Measurements from ENCODE around the gene HEXD.

- TF ChIP-seq POLR2A (IDR thresholded peaks at IDR 0.05; ENCODE audit: low read depth, low read length) (no peak), TAF1 (IDR thresholded peaks at IDR 0.05; ENCODE audit: borderline replicate concordance, low read depth, low read length) (no peak), POLR2AphosphoS5 (IDR thresholded peaks at IDR 0.05; ENCODE audit: low read depth, low read length) (no peak)
Observed at GRCh38 chr17:82414548-82415281, 3.4 kb upstream of the HEXD start.

Data from GM12892 (cell line).